Hippocampal formation (tissue), 2 donors: ENCODE measurements around the gene SEMA5B.

Experiments
- DNase-seq, 2 donors: peaks; one replicate each; lab custom pipeline; 2025; lab: John Stamatoyannopoulos, UW

SEMA5B gene

DNA sequence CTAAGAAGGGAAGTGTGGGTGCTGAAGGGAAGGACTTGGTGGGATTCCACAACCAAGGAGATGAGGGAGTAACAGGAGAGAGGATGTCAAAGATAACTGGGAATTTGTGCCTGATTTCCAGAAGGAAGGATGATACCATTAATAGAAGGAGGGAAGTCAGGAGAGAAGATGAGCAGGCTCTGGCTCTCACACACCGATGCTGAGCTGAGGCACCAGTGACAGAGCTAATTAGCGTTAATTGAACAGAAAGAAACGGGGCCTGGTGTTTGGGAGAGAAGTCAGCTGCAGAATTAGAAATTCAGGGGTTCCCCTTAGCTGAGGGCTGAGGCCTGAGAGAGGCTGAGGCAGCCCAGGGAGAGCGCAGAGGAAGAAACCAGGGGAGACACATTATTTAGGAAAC, 27.4 kb upstream of the SEMA5B start:
- no peak for DNase-seq

- DNase-seq: no peak
These were observed 26.7 kb upstream of the SEMA5B start for GRCh38 chr3:123054109-123054778.

DNA sequence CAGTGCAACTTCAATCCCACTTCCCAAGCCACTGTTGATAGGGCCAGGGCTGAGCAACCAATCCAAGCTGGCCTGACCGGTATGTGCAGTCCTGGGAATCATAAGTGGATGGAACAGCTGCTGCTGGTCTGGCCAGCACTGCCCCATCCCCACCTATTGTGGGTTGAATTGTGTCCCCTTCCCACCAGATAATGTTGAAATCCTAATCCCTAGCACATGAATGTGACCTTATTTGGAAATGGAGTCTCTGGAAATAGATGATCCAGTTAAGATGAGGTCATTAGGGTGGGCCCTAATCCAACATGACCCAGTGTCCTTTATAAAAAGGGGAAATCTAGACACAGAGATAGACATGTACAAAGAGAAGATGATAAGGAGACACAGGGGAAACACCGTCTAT, 25.5 kb upstream of the SEMA5B start:
- no peak for DNase-seq

DNA sequence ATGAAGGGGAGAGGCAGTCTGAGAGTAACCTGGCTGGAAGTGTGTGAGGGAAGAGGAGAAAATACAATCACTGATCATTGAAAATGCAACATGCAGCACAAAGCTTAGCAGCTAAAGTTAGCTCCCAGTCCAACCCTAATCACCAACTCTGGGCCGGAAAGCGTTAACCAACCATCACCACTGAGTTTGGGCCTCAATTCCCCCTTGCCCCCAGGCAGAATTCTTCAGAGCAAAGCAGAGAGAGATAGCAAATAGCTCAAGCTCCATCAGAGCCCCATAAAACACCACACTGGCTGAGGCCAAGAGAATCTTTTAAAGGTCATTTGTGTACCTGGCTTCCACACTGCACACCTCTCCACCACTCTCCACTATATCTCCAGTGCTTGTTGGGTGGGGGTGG, 23.1 kb upstream of the SEMA5B start:
- DNase-seq: no peak

DNA sequence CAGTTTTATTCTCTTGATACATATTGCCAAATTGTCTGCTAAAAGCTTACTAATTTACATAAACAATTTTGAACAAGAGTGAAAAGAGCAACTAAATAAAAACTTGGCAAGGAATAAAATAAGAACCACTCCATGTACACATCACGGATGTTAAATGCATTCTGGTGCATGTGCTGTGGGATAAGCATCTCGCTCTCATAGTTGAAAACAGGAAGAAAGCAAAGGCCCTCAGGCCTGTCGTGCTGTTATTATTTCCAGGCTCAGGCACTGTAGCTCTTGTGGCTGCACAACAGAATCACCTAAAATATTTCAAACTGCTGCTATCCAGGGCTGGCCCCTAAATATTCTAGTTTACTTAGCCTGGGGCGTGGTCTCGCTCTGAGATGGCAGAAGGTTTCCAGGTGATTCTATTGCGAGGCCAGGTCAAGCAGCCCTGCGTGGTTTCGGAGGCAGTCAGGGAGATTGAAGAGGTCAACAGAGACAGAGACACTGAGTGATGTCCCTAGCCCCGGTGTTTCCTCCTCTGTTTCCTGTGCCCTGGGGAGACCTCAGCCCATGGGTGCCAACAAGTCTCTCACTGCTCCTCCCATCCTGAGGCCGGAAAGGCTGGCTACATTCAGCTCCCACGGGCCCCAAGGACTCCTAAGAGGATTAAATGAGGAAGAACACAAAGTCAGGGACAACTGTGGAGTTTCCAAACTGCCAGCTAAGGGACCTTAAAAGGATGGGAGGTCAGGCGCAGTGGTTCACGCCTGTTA, 21.1 kb upstream of the SEMA5B start:
- DNase-seq: no peak

DNA sequence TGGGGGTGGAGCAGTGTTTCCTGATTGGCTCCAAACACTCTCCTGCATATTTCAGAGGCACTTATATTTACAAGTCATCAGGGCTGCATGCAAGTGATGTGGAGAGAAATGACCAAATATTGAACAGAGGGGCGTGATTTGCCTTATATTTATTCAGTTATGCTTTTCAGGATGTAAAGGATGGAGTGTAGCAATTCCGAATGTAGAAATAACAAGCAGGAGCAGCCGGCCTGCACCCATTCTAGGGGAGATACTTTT, 19.4 kb upstream of the SEMA5B start:
- DNase-seq: no peak

DNA sequence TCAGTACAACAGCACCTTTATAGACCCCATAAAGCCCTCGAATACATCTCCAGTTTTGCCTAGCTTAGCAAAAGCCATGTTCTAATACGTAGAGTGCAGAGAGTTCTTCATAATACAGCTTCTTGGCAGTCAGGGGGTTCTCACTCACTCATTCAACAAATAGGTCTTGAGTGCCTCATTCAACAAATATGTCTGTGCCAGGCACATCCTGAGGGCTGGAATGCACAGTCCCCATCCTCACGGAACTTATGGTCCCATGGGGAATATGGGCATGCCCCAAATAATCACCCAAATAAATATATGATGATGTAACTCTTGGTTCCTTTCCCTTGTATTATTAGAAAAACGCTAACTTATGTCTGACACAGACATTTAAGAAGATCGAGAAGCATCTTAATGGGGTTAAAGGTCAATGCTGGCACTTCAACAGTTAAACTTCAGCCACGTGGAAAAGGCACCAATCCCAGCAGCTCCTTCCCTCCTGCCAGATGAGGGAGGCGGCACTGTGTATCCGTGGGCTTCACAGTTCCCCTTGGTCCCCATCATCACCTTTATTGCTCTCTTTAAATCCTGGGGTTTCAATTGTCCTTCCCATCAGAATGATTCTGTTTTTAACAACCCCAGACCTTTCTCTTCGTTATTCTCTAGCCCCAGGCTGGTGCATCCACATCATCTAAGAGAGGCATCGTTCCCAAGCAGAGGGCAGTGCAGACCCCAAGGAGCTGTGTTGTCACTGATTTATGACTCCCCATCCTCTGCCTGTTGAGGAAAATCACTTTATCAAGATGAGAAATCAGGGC, 18.9 kb upstream of the SEMA5B start:
- no peak for DNase-seq

DNA sequence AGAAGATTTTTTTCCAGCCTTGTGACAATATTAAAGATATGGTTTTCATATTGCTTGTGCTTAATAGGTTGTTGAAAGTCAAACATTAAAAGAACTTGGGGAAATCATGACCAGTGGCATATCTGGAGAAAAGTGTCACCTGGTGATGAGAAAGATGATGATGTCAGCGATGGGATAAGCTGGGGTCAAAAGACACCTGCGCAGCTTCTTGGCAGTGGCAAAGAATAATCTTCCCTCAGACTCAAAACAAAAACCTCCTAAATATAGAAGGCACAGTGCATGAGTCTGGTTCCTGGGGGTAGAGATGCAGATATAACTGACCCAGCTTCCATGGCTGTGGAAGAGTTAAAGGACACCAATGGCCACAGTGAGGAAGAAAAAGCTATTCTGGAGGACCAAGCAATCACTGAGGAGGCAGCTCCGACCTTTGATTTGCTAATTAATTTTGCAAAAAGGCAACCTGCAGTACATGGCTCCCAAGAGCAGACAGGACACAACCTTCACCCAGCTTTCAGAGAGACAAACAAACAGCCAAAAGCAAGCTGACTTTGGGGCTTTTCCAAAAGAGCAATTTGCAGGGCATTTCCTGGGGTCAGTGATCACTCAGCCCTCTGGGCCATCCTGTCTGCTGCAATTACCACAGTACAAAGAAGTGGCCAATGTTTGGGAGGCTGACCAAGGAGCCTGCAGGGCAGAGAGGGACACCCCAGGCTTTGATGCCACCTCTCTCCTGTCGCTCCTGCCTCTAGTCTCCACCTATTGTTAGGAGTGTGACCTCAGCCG, 17.6 kb upstream of the SEMA5B start:
- no peak for DNase-seq

DNA sequence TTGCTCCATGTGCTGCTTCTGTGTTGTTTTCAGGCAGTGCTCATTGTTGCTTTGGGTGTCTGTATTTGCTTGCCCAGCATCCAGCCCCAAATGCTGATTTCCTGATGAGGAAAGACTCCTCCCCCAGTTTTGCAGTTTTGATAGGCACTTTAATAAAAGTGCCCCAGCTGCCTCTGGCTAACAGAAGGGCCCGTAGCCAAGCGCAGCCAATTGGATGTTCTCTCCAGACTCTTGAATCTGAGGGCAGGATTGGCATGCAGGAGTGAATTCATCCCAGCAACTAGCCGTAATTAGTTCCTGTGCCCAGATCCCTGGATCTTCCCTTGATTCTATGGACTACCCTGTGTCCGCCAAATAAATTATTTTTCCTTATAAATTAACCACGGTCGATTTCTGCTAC, 14.8 kb upstream of the SEMA5B start:
- DNase-seq: peak in 1 of 2 donors; percentile 4

DNA sequence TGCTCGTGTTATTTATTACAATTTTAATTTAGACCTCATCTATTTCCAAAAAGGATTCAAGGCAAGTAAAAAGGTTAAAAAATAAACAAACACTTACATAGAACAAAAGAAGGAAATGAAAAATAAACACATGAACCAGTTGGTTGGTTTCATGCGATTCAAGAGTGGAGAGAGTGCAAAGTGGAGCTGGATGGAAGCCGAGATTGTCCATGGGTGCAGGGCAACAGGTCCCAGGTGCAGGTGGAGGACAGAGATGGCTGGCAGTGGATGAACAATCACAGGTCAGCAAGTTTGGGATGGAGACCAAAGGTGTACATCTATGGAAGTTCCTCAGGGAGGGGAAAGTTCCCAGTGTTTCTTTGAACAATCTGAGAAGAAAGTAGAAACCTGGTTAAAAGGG, 11.6 kb upstream of the SEMA5B start:
- DNase-seq: no peak

- DNase-seq: no peak
These were observed 11.2 kb upstream of the SEMA5B start for GRCh38 chr3:123038751-123039150.

GRCh38 chr3:123037015-123037375, 9.4 kb upstream of the SEMA5B start:
- DNase-seq: no peak

GRCh38 chr3:123036352-123037014, 8.9 kb upstream of the SEMA5B start:
- no peak for DNase-seq

- no peak for DNase-seq
These were observed 7.4 kb upstream of the SEMA5B start for GRCh38 chr3:123034996-123035395.

DNA sequence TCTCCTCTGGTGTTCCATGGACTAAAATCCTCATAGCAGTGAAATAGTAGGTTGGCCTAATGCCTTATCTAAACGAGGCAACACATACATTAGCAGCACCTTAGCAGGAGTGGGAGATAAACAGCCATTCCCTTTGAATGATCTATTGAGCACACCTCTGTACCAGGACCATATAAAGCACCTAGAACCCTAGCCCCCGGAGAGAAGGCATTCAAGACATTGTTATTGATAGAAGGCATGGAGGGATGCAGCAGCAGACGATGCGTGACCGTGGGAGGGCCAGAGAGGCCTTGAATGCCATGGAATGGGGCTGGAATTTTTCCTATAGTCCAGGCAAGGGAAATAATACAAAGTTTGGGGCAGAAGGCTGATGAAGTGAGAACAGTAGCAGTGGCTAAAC, 6.6 kb upstream of the SEMA5B start:
- DNase-seq: no peak

- no peak for DNase-seq
These were observed 4.5 kb upstream of the SEMA5B start for GRCh38 chr3:123032057-123032456.

- no peak for DNase-seq
These were observed 3.5 kb upstream of the SEMA5B start for GRCh38 chr3:123031051-123031450.

DNA sequence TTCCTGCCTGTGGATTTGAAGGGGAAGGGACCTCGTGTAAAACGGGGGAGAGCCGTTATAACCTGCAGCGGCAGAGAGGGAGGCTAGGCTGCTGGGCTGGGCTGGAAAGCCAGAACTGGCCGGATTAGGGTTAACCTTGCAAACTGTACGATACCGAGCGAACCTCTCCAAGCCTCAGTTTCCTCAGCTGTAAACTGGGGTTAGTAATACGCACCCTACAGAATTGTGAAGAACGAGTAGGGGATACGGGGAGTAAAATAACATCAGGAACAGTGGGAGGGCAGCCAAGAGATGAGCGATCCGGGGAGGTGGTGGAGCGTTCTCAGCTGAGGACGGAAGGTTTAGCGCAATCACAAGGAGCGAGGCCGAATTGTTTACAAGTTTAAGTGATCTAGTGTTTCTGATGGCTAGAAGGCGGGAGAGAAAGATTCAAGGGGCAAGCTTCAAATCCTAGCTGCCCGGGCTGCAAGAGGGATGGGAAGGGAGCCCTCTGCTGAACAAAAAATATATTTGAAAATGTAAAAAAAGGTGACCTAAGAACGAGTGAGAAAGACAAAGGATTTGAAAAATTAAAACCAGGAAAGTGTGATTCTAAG, 768 bp upstream of the SEMA5B start:
- DNase-seq: peak; percentile 32 to 84

DNA sequence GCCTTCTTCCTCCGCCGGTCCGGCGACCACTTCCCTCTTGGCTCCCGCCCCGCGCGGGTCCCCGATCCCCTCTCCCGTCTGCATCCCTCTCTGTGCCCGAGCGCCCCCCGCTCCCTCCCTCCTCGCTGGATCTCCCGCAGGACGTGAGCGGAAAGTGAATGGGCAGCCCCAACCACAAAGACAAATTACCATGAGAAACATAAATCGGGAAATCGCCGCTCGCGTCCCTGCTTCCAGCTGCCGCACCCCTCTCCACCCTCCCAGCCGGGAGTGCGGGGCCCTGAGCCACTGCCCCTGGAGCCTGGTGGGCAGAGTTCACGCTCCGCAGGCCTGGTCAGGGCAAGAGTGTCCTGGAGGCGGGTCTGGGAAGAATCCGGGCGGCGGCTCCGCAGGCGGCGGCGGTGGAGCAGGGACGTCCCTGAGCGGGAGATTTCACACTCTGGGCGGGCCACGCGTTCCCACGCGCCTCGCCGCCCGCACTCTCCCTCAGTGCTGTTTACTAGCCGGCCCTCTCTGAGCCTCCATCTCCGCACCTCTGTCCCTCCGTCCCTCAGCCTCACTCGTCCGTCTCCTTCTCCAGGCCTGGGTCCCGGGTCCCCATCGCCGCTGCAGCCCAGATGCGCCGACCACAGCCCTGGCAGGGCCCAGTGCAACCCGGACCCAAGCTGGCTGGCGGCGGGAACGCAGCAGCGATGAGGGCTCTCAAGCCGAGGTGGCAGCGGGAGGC, 835 bp downstream of the SEMA5B start:
- DNase-seq: peak in 1 of 2 donors; percentile 32

DNA sequence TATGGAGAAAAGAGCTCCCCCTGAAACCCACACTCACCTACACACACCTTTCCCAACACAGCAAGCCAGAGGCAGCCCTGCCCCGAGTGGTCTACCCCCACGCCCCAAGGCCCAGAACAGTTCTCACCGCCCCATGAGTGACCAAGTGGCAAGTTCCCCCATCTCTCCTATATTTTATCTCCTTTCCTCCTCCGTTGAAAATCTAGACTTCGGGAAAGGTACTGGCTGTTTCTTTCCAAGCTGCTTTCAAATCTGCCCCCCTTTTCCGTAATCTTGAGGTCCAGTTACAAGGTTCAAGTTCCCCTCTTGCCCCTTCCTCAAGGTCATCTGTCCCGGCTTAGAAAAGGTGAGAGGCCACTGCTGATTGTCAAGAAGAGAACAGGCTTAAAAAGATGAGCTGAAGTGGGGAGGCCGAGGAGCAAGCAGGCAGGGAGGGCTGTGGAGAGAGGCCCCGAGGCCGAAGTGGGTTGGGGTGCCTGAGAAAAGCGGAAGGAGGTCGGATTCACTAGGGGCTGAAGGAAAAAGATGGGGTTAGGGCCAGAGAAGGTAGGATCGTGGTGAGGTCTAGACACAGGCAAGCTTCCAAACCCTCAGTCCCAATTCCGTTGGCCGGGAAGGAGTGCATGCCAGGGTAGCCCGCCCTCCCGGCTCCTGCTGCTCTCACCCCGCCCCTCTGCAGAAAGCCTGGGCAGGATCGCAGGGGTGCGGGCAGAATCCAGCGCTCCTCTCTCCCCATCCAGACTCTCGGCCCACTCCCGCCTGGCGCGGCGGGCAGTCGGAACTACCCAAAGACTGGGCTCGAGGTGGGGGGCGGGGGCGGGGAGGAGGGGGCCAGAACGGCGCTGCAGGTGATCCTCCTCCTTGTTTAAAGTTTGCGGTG, 1.7 kb downstream of the SEMA5B start:
- no peak for DNase-seq
